Peyer's patch (tissue), 4 donors: Measurements from ENCODE around the gene TRIM67.

ENCODE experiments used
- CTCF ChIP-seq, 6 experiments: fragments of 450-650 bp in 4 of 6; fragments of 200-600 bp in 2 of 6; sonication (generic) in 1 of 6; IDR thresholded peaks; one replicate each; pipeline ENCODE4 v1.5.1; 2017 to 2019; ENCODE audit warnings: antibody characterized with exemption in 6 of 6, mild to moderate bottlenecking in 3 of 6, moderate library complexity in 1 of 6
- POLR2A ChIP-seq, 2 donors: fragments of 450-650 bp; IDR thresholded peaks; one replicate each; pipeline ENCODE4 v1.5.1; 2017; ENCODE audit warnings: antibody characterized with exemption in 2 of 2, mild to moderate bottlenecking in 2 of 2, moderate library complexity in 2 of 2

GRCh38 chr1:231180034-231180433, 18.2 kb downstream of the TRIM67 start:
- TF ChIP-seq CTCF (IDR thresholded peaks at IDR 0.05) = no peak
- TF ChIP-seq POLR2A (IDR thresholded peaks at IDR 0.05) = no peak
